ENCODE results near the gene MANEA.

GRCh38 chr6:95601133-95601532, 23.8 kb downstream of the MANEA start:
- no peak for TF ChIP-seq ATF3 (IDR thresholded peaks at IDR 0.05; ENCODE audit: insufficient read depth, low read depth, low read length)
- no peak for TF ChIP-seq NRF1 (IDR thresholded peaks at IDR 0.05; ENCODE audit: low read depth, low read length)
- no peak for TF ChIP-seq MAX (IDR thresholded peaks at IDR 0.05)
- TF ChIP-seq ATF2 (IDR thresholded peaks at IDR 0.05; ENCODE audit: low read length), result no peak
- no peak for TF ChIP-seq EZH2 (IDR thresholded peaks at IDR 0.05; ENCODE audit: low read depth, low read length, severe bottlenecking)
- TF ChIP-seq TAF1 (IDR thresholded peaks at IDR 0.05; ENCODE audit: low read depth, low read length), result no peak
- TF ChIP-seq RXRA (IDR thresholded peaks at IDR 0.05; ENCODE audit: insufficient read depth, low read depth, low read length), result no peak
- no peak for TF ChIP-seq CTCF (IDR thresholded peaks at IDR 0.05; ENCODE audit: control extremely low read depth in 1 of 3, insufficient read depth in 1 of 3, low read depth in 1 of 3, low read length in 3 of 3)
- no peak for TF ChIP-seq POLR2AphosphoS5 (IDR thresholded peaks at IDR 0.05; ENCODE audit: low read depth, low read length)
- no peak for TF ChIP-seq ZNF274 (IDR thresholded peaks at IDR 0.05; ENCODE audit: borderline replicate concordance, extremely low read depth, low read length)
- TF ChIP-seq RAD21 (IDR thresholded peaks at IDR 0.05 in 1 of 2, conservative IDR thresholded peaks at IDR 0.05 in 1 of 2; ENCODE audit: low read depth in 2 of 2, low read length in 2 of 2), result no peak
- no peak for TF ChIP-seq KDM1A (IDR thresholded peaks at IDR 0.05; ENCODE audit: borderline replicate concordance, low read length)
- no peak for TF ChIP-seq E2F6 (IDR thresholded peaks at IDR 0.05)
